ENCODE results near the gene ZIC1. TPM values are rescaled to one million over a fixed set of nuclear protein-coding genes. Genes with fewer than 3 reads are reported as not detected.

Gene ZIC1
- total RNA-seq, 2 donors from 2014 or later: not detected

- H3K27me3 ChIP-seq: peaks cover 0 to 26% of the 10 kb centered on the region in 2 donors
- no peaks in the 10 kb centered on the region for H3K9me3 ChIP-seq
- DNase-seq: no peak
- no peak for ATAC-seq
- H3K4me1 ChIP-seq: no peaks in the 10 kb centered on the region
- no peak overlapping the region for H3K4me3 ChIP-seq
- intact Hi-C loops (cut with DNase I): no loop called here
- no peak for TF ChIP-seq POLR2A (IDR thresholded peaks at IDR 0.05)
- no peak for TF ChIP-seq CTCF (IDR thresholded peaks at IDR 0.05)
- 7 to 12% methylated on average over 26 of the region's 26 CpGs for WGBS, 2 donors
- H3K27ac ChIP-seq: no peak overlapping the region
- no peaks in the 10 kb centered on the region for H3K36me3 ChIP-seq (replicated peaks in 1 of 2; ENCODE audit: insufficient read depth in 1 of 2, low read depth in 2 of 2)
Measured at GRCh38 chr3:147380387-147380951, 28.7 kb upstream of the ZIC1 start.

- no peaks in the 10 kb centered on the region for H3K9me3 ChIP-seq
- H3K4me1 ChIP-seq: no peaks in the 10 kb centered on the region
- peaks cover 0 to 30% of the 10 kb centered on the region in 2 donors for H3K27me3 ChIP-seq
- no peak overlapping the region for H3K27ac ChIP-seq
- intact Hi-C loops (cut with DNase I): no loop called here
- 15 to 25% methylated on average over 1 to 3 of the region's 3 CpGs for WGBS, 2 donors
- H3K4me3 ChIP-seq: no peak overlapping the region
- DNase-seq (no peak), ATAC-seq (no peak)
- TF ChIP-seq POLR2A (IDR thresholded peaks at IDR 0.05) (no peak), CTCF (IDR thresholded peaks at IDR 0.05) (no peak)
- H3K36me3 ChIP-seq (replicated peaks in 1 of 2; ENCODE audit: insufficient read depth in 1 of 2, low read depth in 2 of 2): no peaks in the 10 kb centered on the region
Measured at GRCh38 chr3:147380977-147381376, 28.2 kb upstream of the ZIC1 start.

DNA sequence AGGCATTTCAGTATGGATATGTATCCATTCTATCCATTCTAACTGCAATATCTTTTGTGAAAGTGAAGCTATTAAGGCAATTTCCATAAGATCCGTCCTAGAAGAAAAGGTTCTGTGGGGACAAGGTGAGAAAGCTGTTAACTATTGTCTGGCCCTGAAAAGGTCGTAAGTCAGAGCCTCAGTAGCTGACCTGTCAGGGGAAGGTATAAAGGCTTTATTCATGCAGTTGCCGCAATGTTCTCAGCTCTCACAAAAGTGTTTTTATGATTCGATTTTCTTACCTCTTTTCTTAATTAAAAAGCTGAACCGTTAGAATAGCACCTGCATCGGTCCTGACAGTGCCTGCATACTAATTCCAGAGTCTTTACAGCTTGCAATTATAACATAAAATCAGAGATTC is 27.6 kb upstream of the ZIC1 start:
- Histone ChIP-seq H3K4me3 (no peak overlapping the region), H3K27me3 (peaks cover 0 to 30% of the 10 kb centered on the region in 2 donors), H3K36me3 (replicated peaks in 1 of 2; ENCODE audit: insufficient read depth in 1 of 2, low read depth in 2 of 2) (no peaks in the 10 kb centered on the region), H3K9me3 (no peaks in the 10 kb centered on the region), H3K4me1 (no peaks in the 10 kb centered on the region), H3K27ac (no peak overlapping the region)
- intact Hi-C loops (cut with DNase I): no loop called here
- DNase-seq (no peak), ATAC-seq (no peak)
- TF ChIP-seq CTCF (IDR thresholded peaks at IDR 0.05) (no peak), POLR2A (IDR thresholded peaks at IDR 0.05) (no peak)
- WGBS, 2 donors: 10 to 19% methylated on average over 6 of the region's 6 CpGs

DNA sequence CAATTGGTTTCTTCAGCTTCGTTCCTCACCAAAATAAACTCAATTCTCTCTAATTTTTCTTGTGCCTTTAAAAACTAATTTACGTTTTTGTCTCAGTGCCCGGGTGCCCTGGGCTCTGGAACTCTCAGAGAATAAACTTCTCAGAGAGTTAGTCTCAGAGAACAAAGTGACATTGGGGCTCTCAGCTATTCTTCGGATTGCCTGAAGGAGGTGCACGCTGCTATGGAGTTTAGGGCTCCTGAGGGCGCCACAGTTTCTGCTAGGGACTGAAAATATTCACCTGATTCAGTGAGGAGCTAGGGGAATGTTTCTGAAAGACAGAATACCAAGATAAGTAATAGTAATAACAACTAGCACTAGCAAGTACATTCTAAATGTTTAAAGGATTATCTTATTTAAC is 25.5 kb upstream of the ZIC1 start:
- no peaks in the 10 kb centered on the region for H3K4me1 ChIP-seq
- TF ChIP-seq POLR2A (IDR thresholded peaks at IDR 0.05) (no peak), CTCF (IDR thresholded peaks at IDR 0.05) (peak in 1 of 7 experiments; percentile 12)
- 1 to 3% methylated on average over 6 of the region's 6 CpGs for WGBS, 2 donors
- no peaks in the 10 kb centered on the region for H3K36me3 ChIP-seq (replicated peaks in 1 of 2; ENCODE audit: insufficient read depth in 1 of 2, low read depth in 2 of 2)
- H3K27me3 ChIP-seq: peaks cover 0 to 41% of the 10 kb centered on the region in 2 donors
- intact Hi-C loops (cut with DNase I): no loop called here
- ATAC-seq: no peak
- no peak overlapping the region for H3K4me3 ChIP-seq
- no peak for DNase-seq
- no peak overlapping the region for H3K27ac ChIP-seq
- no peaks in the 10 kb centered on the region for H3K9me3 ChIP-seq
